Measurements from ENCODE around the gene RFX3.
A peak's percentile ranks its signal among the peaks of the same experiment; 100 is the strongest.

The RFX3 gene

GRCh38 chr9:3441197-3441816 lies 84.5 kb downstream of the RFX3 start:
- DNase-seq, result peak in 5 of 10 donors; percentile 6 to 79 (median 19)
- intact Hi-C loops (cut with DNase I), result loop anchor here (5.0 kb wide), 1 partner anchor 199 kb away; no protein-coding TSS in a partner anchor

- no peak for DNase-seq
- intact Hi-C loops (cut with DNase I), result no loop called here
Observed at GRCh38 chr9:3436629-3437420, 89.0 kb downstream of the RFX3 start.

- intact Hi-C loops (cut with DNase I), result no loop called here
- DNase-seq, result no peak
Observed at GRCh38 chr9:3435732-3436131, 90.1 kb downstream of the RFX3 start.

GRCh38 chr9:3434594-3434993 lies 91.2 kb downstream of the RFX3 start:
- intact Hi-C loops (cut with DNase I), result no loop called here
- DNase-seq, result no peak

GRCh38 chr9:3433754-3434153 lies 92.0 kb downstream of the RFX3 start:
- intact Hi-C loops (cut with DNase I), result no loop called here
- no peak for DNase-seq

- no peak for DNase-seq
- intact Hi-C loops (cut with DNase I), result no loop called here
Observed at GRCh38 chr9:3433066-3433465, 92.7 kb downstream of the RFX3 start.

GRCh38 chr9:3431890-3432289 lies 93.9 kb downstream of the RFX3 start:
- DNase-seq, result no peak
- intact Hi-C loops (cut with DNase I), result no loop called here

- intact Hi-C loops (cut with DNase I), result no loop called here
Observed at GRCh38 chr9:3419893-3420292, 105.9 kb downstream of the RFX3 start.

GRCh38 chr9:3415906-3416305 lies 109.9 kb downstream of the RFX3 start:
- intact Hi-C loops (cut with DNase I), result no loop called here
- no peak for DNase-seq

More at GRCh38 chr9:3419893-3420292, 105.9 kb downstream of the RFX3 start:
- peak in 2 of 10 donors; percentile 27 to 81 for DNase-seq

GRCh38 chr9:3413984-3414383 lies 111.8 kb downstream of the RFX3 start:
- no peak for DNase-seq
- intact Hi-C loops (cut with DNase I), result no loop called here

GRCh38 chr9:3410461-3410860 lies 115.3 kb downstream of the RFX3 start:
- intact Hi-C loops (cut with DNase I), result no loop called here
- DNase-seq, result no peak

- DNase-seq, result no peak
Observed at GRCh38 chr9:3409453-3409852, 116.3 kb downstream of the RFX3 start.

GRCh38 chr9:3403315-3403714 lies 122.5 kb downstream of the RFX3 start:
- intact Hi-C loops (cut with DNase I), result no loop called here
- no peak for DNase-seq

More at GRCh38 chr9:3409453-3409852, 116.3 kb downstream of the RFX3 start:
- intact Hi-C loops (cut with DNase I), result no loop called here

- intact Hi-C loops (cut with DNase I), result no loop called here
- DNase-seq, result no peak
Observed at GRCh38 chr9:3401221-3401954, 124.4 kb downstream of the RFX3 start.

- DNase-seq, result no peak
Observed at GRCh38 chr9:3398232-3398648, 127.6 kb downstream of the RFX3 start.

GRCh38 chr9:3397766-3398165 lies 128.0 kb downstream of the RFX3 start:
- intact Hi-C loops (cut with DNase I), result no loop called here

More at GRCh38 chr9:3398232-3398648, 127.6 kb downstream of the RFX3 start:
- intact Hi-C loops (cut with DNase I), result no loop called here

GRCh38 chr9:3391414-3391813 lies 134.4 kb downstream of the RFX3 start:
- no peak for DNase-seq
- intact Hi-C loops (cut with DNase I), result no loop called here

More at GRCh38 chr9:3397766-3398165, 128.0 kb downstream of the RFX3 start:
- DNase-seq, result no peak

- intact Hi-C loops (cut with DNase I), result no loop called here
- no peak for DNase-seq
Observed at GRCh38 chr9:3386753-3387152, 139.0 kb downstream of the RFX3 start.

- intact Hi-C loops (cut with DNase I), result no loop called here
- no peak for DNase-seq
Observed at GRCh38 chr9:3385871-3386270, 139.9 kb downstream of the RFX3 start.

GRCh38 chr9:3371842-3372241 lies 154.0 kb downstream of the RFX3 start:
- intact Hi-C loops (cut with DNase I), result no loop called here
- no peak for DNase-seq

GRCh38 chr9:3370715-3371114 lies 155.1 kb downstream of the RFX3 start:
- no peak for DNase-seq
- intact Hi-C loops (cut with DNase I), result no loop called here

Measured in posterior cingulate gyrus (tissue), 11 donors.